Common myeloid progenitor, CD34-positive (primary cell): Measurements from ENCODE around the gene BATF3. TPM values are rescaled to one million over a fixed set of nuclear protein-coding genes. Genes with fewer than 3 reads are reported as not detected.

Source experiments
- CTCF ChIA-PET: fragments of 350-600 bp; sonication (Branson Sonifier 250); formaldehyde crosslinking; loops from one replicate; lab custom pipeline; 2021; ENCODE audit warnings: antibody characterized with exemption; lab: Charles Lee
- POLR2A ChIA-PET: fragments of 350-600 bp; sonication (Branson Sonifier 250); formaldehyde crosslinking; loops from one replicate; lab custom pipeline; 2021; ENCODE audit warnings: antibody characterized with exemption; lab: Charles Lee
- DNase-seq, 3 donors: peaks; one replicate each; pipeline versions ENCODE4 v3.0.0 to v3.0.0-alpha.2; 2013
- H3K27ac ChIP-seq, 2 experiments: 1 replicate in 1 of 2; 2 replicates in 1 of 2; pipeline ENCODE4 v1.7.0; 2013; ENCODE audit warnings: inconsistent platforms in 2 of 2, low read length in 2 of 2, mild to moderate bottlenecking in 2 of 2, low read depth in 1 of 2, moderate library complexity in 1 of 2; ENCODE audit not compliant: severe bottlenecking in 2 of 2, insufficient read depth in 1 of 2, poor library complexity in 1 of 2
- H3K27me3 ChIP-seq, 5 experiments: replicated peaks in 2 of 5; 1 replicate in 3 of 5; 2 replicates in 2 of 5; pipeline versions ENCODE4 v1.6.1 to v1.7.0; 2013; ENCODE audit warnings: low read length in 4 of 5, mild to moderate bottlenecking in 2 of 5, moderate library complexity in 2 of 5, inconsistent platforms in 1 of 5; ENCODE audit not compliant: insufficient read depth in 5 of 5, control insufficient read depth in 4 of 5
- H3K36me3 ChIP-seq, 4 experiments: 1 replicate in 2 of 4; 2 replicates in 2 of 4; pipeline versions ENCODE4 v1.6.1 to v1.7.0; 2013; ENCODE audit warnings: low read length in 3 of 4, control low read depth in 1 of 4, mild to moderate bottlenecking in 1 of 4; ENCODE audit not compliant: control insufficient read depth in 4 of 4, insufficient read depth in 4 of 4
- H3K4me1 ChIP-seq, 4 experiments: 1 replicate in 3 of 4; 2 replicates in 1 of 4; pipeline versions ENCODE4 v1.6.1 to v1.7.1; 2013; ENCODE audit warnings: low read length in 3 of 4, mild to moderate bottlenecking in 3 of 4, control low read depth in 1 of 4, inconsistent platforms in 1 of 4, moderate library complexity in 1 of 4; ENCODE audit not compliant: control insufficient read depth in 4 of 4, insufficient read depth in 4 of 4; ENCODE audit errors: control extremely low read depth in 1 of 4
- H3K4me3 ChIP-seq, 7 experiments: 1 replicate in 4 of 7; 2 replicates in 3 of 7; pipeline versions ENCODE4 v1.5.1 to v1.7.0; 2013; ENCODE audit warnings: mild to moderate bottlenecking in 7 of 7, low read length in 6 of 7, moderate library complexity in 6 of 7, inconsistent platforms in 2 of 7, low read depth in 2 of 7, control low read depth in 1 of 7; ENCODE audit not compliant: insufficient read depth in 4 of 7, control insufficient read depth in 1 of 7; ENCODE audit errors: extremely low read depth in 1 of 7
- H3K9me3 ChIP-seq, 5 experiments: 1 replicate in 4 of 5; 2 replicates in 1 of 5; pipeline versions ENCODE4 v1.6.1 to v1.7.1; 2013; ENCODE audit warnings: low read length in 4 of 5, mild to moderate bottlenecking in 2 of 5, inconsistent platforms in 1 of 5, low read depth in 1 of 5, moderate library complexity in 1 of 5; ENCODE audit not compliant: control insufficient read depth in 4 of 5, insufficient read depth in 2 of 5; ENCODE audit errors: control extremely low read depth in 1 of 5
- WGBS: methylation state at CpG from one replicate; pipeline ENCODE4 v1.1.5; 2013; ENCODE audit not compliant: insufficient coverage; 5-methylcytosine and 5-hydroxymethylcytosine counted together
- polyA plus RNA-seq: library from polyadenylated mRNA; unstranded; fragments of 120-200 nt; gene quantifications from one replicate; pipeline ENCODE4 v1.2.1, GENCODE V29; 2013

Gene BATF3, protein sequence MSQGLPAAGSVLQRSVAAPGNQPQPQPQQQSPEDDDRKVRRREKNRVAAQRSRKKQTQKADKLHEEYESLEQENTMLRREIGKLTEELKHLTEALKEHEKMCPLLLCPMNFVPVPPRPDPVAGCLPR
- 3.4 TPM for polyA plus RNA-seq

DNA sequence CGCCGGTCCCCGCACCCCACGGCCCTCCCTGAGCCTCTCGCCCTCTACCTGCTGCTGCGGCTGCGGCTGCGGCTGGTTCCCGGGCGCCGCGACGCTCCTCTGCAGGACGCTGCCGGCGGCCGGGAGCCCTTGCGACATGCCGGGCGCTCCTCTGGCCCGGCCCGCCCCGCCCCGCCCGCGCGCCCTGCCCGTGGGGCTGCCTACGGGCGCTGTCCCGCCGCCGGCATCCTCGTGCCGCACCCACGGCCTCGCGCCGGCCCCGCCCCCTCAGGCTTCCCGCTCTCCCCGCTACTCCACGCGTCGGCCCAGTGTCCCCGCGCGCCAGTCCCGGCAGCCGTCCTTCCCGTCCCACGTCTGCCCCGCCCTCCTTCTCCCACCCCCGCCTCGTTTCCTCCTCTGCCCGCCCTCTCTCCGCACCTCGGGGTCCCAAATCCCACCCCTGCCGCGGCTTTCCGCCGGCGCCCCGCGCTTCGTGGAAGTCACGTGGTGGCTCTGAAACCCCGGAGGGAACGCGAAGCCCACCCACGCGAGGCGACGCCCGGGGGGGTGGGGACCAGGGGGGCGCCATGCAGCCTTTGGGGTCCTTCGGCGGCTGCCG lies at the start of gene BATF3:
Gene BATF3, minus strand, starts transcription at position 216 of the 598 bp plus-strand sequence. Its CDS starts 78 bp downstream, at position 138.
- POLR2A ChIA-PET = interaction anchor here (0.6 kb wide), 1 partner anchor 115 kb away, joined by 3 read pairs; no protein-coding TSS in a partner anchor
- no peak within 1 kb of the TSS for H3K27ac ChIP-seq
- WGBS = under 1% methylated on average over 67 of the region's 79 CpGs
- CTCF ChIA-PET = interaction anchor here (1.1 to 1.5 kb wide), 3 partner anchors 22 to 295 kb away, joined by 3 to 5 read pairs (median 3); no protein-coding TSS in a partner anchor
- no peaks in the 10 kb centered on the region for H3K9me3 ChIP-seq
- DNase-seq = peak; percentile 12 to 55 (median 32)
- no peaks in the 10 kb centered on the region for H3K36me3 ChIP-seq
- H3K27me3 ChIP-seq = peaks cover 4 to 26% (median 13%) of the 10 kb centered on the region in 5 experiments
- H3K4me1 ChIP-seq = peaks cover 5 to 30% (median 27%) of the 10 kb centered on the region in 4 experiments
- H3K4me3 ChIP-seq = peak within 1 kb of the TSS; percentile 32 to 74 (median 59)

DNA sequence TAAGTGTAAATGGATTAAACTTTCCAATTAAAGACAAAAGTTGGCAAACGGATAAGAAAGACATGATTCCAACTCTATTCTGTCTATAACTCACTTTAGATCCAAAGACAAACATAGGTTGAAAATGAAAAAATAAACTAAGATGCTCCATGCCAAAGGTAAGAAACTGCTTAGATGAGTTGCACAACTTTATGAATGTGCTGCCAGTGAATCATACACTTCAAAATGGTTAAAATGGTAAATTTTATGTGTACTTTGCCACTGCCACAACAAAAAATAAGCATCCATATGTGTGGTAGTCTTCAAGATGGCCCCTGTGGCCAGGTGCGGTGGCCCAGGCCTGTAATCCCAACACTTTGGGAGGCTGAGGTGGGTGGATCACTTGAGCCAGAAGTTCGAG lies 46.9 kb upstream of the BATF3 start:
- H3K27me3 ChIP-seq = no peaks in the 10 kb centered on the region
- ChIA-PET POLR2A (no interaction called here), CTCF (interaction anchor here (0.6 to 1.3 kb wide), 2 partner anchors 16 to 364 kb away, joined by 3 to 6 read pairs; no protein-coding TSS in a partner anchor)
- peaks cover 0 to 9% (median 5%) of the 10 kb centered on the region in 5 experiments for H3K9me3 ChIP-seq
- no peak overlapping the region for H3K4me3 ChIP-seq
- no peak for DNase-seq
- no peak overlapping the region for H3K27ac ChIP-seq
- peaks cover 0 to 4% (median 0%) of the 10 kb centered on the region in 4 experiments for H3K4me1 ChIP-seq
- H3K36me3 ChIP-seq = peaks cover 2 to 9% (median 3%) of the 10 kb centered on the region in 4 experiments
- WGBS = 80% methylated on average over 1 of the region's 3 CpGs

DNA sequence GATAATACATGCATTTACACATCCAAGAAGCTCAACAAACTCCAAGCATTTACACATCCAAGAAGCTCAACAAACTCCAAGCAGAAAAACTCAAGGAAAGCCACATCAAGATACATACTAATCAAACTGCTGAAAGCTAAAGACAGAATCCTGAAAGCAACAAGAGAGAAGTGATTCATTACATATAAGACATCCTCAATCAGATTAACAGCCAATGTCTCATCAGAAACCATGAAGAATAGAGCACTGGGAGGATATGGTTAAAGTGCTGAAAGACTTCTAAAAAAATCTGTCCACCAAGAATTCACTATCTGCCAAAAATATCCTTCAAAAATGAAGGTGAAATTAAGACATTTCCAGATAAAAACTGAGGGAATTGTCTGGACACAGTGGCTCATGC lies 45.7 kb upstream of the BATF3 start:
- ChIA-PET POLR2A (no interaction called here), CTCF (interaction anchor here (1.1 to 1.8 kb wide), 3 partner anchors 10 to 80 kb away, joined by 3 to 7 read pairs (median 4); no protein-coding TSS in a partner anchor)
- no peak for DNase-seq

DNA sequence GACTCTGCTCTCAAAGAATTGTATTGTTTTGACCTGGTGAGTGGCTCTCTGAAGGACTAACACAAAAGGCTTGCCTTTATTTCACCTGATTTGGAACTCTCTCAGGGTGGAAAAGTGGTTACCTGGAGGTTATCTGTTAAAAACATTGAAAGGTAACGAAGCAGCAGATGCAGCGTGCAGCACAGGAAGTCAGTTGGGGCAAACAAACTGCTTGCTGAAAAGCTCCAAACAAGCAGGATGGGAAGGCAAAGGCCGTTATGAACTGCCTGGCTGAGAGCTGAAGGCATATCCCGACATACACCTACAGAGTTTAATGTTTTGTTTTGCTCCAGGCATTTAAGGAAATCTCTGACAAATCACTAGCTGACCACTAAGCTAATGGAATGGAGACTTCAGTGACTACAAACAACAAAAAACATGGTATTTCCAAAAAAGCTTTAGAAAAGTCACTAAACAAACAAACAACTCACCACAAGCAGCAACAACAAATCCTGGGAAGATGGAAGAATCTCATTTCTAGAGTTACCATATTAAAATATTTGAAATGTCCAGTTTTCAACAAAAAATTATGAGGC lies 44.3 kb upstream of the BATF3 start:
- ChIA-PET POLR2A (no interaction called here), CTCF (interaction anchor here (1.4 to 1.8 kb wide), 2 partner anchors 11 to 79 kb away, joined by 4 to 7 read pairs; no protein-coding TSS in a partner anchor)
- no peak for DNase-seq
- H3K4me1 ChIP-seq = no peaks in the 10 kb centered on the region
- H3K4me3 ChIP-seq = no peak overlapping the region
- peaks cover 2 to 15% (median 3%) of the 10 kb centered on the region in 4 experiments for H3K36me3 ChIP-seq
- 93% methylated on average over 4 of the region's 4 CpGs for WGBS
- no peak overlapping the region for H3K27ac ChIP-seq
- peaks cover 0 to 9% (median 5%) of the 10 kb centered on the region in 5 experiments for H3K9me3 ChIP-seq
- no peaks in the 10 kb centered on the region for H3K27me3 ChIP-seq

More for the DNA sequence above, 45.7 kb upstream of the BATF3 start:
- Histone ChIP-seq H3K4me1 (peaks cover 0 to 4% (median 0%) of the 10 kb centered on the region in 4 experiments), H3K4me3 (no peak overlapping the region), H3K36me3 (peaks cover 2 to 15% (median 3%) of the 10 kb centered on the region in 4 experiments), H3K27me3 (no peaks in the 10 kb centered on the region), H3K27ac (no peak overlapping the region), H3K9me3 (peaks cover 0 to 9% (median 5%) of the 10 kb centered on the region in 5 experiments)

DNA sequence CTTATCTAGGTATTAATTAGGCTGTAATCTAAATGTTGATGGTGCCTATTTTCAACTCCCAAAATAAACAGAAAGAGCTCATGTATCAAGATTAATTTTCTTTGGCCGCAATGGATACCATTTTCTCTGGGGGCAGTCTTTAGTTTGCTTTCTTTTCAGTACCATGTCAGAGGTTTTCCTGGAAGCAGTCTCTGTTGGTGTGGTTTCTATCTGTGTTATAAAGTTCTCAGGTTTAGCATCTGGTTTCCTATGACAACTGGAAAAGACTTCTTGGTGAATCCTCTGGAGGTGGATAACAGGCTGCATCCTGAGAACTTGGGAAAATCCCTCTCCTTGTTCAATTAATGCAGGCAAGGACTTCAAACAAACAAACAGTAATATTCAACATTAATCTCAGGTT lies 38.7 kb upstream of the BATF3 start:
- no CpG with 5 or more reads among the region's 1 CpG for WGBS
- CTCF ChIA-PET = interaction anchor here (0.6 to 2.2 kb wide), 3 partner anchors 11 to 43 kb away, joined by 3 to 10 read pairs (median 3); no protein-coding TSS in a partner anchor
- no peak overlapping the region for H3K4me3 ChIP-seq
- H3K9me3 ChIP-seq = peaks cover 0 to 4% (median 0%) of the 10 kb centered on the region in 5 experiments
- H3K27ac ChIP-seq = no peak overlapping the region
- H3K36me3 ChIP-seq = peaks cover 0 to 11% (median 3%) of the 10 kb centered on the region in 4 experiments
- H3K27me3 ChIP-seq = no peaks in the 10 kb centered on the region
- no peak for DNase-seq
- peaks cover 0 to 1% (median 0%) of the 10 kb centered on the region in 4 experiments for H3K4me1 ChIP-seq
- POLR2A ChIA-PET = no interaction called here

DNA sequence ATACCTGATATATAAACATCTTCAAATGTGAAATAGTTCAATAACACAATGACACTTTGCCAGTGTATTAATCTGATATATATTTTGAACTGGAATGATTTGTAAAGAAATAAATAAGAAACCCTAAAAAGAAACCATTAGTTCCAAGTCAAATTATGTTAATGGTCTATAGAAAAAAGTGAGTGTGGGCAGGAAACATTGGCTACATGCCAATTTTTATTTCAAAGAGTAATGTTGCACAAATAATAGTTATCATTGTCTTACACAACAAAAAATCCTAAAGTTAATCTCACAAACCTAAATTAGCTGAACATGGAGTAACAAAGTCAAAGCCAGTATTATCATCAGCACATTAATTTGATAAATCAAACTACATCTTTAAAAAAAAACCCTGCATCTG lies 37.9 kb upstream of the BATF3 start:
- ChIA-PET POLR2A (no interaction called here), CTCF (interaction anchor here (0.6 to 2.2 kb wide), 6 partner anchors 12 to 66 kb away, joined by 3 to 10 read pairs (median 4); no protein-coding TSS in a partner anchor)
- DNase-seq = no peak
- Histone ChIP-seq H3K27me3 (no peaks in the 10 kb centered on the region), H3K36me3 (peaks cover 0 to 11% (median 3%) of the 10 kb centered on the region in 4 experiments), H3K4me1 (peaks cover 0 to 1% (median 0%) of the 10 kb centered on the region in 4 experiments), H3K9me3 (peaks cover 0 to 4% (median 0%) of the 10 kb centered on the region in 5 experiments), H3K4me3 (no peak overlapping the region), H3K27ac (no peak overlapping the region)
